ENCODE measurements around the gene DCUN1D3.

Gene DCUN1D3

GRCh38 chr16:20918486-20919239 lies 18.5 kb upstream of the DCUN1D3 start:
- DNase-seq (ENCODE audit: low spot score): no peak

- DNase-seq (ENCODE audit: low spot score): no peak
Measured at GRCh38 chr16:20916942-20917341, 16.8 kb upstream of the DCUN1D3 start.

DNA sequence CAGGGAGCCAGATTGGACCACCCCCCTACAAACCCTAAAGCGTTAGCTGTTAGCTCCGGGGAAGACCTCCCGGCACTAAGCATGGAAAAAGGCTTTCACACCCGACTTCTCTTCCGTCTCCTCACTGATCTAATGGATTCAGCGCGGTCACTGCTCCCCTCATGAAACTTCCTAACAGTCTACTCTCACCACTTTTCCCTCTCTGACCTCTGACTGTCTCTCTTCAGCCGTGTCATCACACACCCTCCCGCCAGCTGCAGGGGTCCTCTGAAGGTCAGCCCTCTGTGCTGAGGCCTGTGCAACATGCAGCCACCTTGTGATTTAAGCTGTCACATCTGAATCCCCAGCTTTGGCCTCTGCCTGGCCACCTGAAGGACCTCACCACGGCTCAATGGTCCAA lies 16.1 kb upstream of the DCUN1D3 start:
- DNase-seq (ENCODE audit: low spot score): no peak

DNA sequence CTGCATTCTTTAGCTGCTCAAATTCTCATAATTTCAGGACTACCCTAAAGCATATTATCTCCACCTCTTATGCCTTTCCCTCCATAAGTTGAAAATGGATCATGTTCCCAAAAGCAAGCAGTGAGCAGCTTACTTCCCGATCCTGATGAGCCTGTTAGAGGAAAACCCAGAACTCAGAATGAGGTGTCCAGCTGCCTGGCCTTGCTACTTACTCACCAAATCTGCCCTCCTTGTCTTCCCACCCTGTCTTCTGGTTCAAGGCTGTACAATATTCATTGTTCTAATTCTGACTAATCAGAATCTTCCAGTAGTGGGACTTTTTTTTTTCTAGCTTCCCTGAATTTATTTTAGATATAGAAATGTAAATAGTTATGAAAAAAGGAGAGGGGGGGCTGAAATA lies 11.2 kb upstream of the DCUN1D3 start:
- DNase-seq (ENCODE audit: low spot score): no peak

GRCh38 chr16:20910781-20911321 lies 10.7 kb upstream of the DCUN1D3 start:
- DNase-seq (ENCODE audit: low spot score): no peak

GRCh38 chr16:20906341-20907255 lies 6.4 kb upstream of the DCUN1D3 start:
- DNase-seq (ENCODE audit: low spot score): no peak

DNA sequence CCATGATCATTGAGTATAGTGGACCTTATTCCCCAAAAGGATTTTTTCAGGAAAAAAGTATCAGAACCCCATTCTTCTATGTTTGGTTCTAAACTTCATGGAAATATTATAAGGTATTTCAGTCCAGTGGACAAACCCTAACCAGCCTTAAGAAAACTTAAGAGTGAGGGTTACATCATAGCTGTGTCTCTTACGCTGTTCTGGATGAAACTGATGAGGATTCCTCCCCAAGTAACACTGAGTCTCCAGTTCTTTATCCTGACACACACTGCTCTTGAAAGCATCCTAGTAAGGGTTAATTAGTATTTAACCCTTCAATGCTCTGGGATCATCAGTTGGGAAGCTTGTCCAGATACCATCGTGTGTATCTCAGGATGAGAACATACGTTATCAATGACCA lies 5.4 kb upstream of the DCUN1D3 start:
- no peak for DNase-seq (ENCODE audit: low spot score)

DNA sequence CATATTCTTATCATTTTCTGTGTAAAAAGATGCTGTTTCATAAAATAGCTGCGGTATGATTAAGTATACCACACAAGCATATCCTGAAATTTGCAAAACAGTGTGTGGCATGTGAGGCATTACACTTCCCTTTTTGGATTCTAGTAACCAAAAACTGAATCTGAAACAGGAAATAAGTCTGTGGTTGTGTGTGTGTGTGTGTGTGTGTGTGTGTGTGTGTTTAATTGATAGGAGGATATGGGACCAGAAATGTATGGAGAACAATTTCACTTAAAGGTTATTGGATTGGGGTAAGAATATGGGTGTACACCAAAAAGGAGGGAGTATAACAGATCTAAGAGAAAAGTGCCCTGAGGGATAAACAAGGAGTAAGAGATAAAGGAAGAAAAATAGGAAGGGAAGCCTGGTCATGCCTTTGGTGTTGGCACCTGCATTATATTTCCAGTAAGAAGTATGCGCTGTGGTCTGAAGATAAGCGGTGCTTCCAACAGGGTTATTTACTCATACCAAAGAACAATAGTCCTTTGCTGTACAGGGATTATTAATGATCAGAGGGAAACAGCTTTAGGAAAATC lies 4.4 kb upstream of the DCUN1D3 start:
- peak; percentile 20 for DNase-seq (ENCODE audit: low spot score)

- DNase-seq (ENCODE audit: low spot score): no peak
Measured at GRCh38 chr16:20903899-20904506, 3.8 kb upstream of the DCUN1D3 start.

DNA sequence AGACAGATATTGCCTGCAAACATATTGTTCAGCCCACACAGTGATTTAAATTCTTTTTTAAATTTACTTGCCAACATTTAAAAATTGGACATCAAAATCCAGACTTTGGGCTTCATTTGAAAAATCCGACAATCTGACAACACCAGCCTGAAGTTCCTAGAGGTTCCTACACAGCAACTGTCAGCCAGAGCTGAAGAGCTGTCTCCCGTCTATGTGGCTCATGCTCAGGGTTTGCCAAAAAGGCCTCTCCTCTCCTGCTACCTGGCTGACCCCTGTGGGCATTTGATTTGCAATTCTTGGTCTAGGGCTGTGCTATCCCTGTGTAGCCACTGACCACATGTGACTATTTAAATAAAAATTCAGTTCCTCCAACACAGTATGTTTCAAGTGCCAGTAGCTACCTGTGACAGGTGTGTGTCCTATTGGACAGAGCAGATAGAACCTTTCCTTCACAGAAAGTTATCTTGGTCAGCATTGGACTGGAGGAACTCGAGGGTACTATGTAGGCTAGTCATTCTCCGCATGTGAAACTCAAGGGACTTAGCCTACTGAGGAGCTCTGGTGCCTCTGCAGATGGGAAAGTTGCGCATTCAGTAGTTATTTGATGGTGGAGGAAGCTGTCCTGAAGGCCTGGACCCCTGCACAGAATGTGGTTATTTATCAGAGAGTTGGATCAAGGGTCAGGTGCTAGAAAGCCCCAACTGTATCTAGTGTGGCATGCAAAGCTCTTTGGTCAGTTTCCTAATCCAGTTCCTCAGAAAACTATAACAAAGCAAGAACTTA lies 3.1 kb upstream of the DCUN1D3 start:
- DNase-seq (ENCODE audit: low spot score): peak; percentile 5

DNA sequence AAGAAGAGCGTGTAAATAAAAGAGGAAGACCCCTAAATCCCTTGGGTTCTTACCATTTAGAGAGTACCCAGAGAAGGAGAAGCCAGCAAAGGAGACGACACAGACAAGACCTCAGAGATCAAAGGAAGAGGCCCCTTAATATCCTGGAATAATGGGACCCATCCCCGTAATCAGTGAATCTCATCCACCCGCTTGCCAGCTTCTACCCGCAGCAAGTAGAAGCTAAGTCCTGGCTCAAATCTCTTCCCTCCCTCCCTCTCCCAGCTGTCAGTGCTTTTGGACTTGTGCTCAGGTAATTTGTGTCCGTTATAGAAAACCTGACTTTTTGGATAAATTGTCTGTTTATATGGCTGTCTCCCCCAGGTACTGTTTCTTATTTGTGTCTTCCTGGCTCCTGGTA lies 2.3 kb upstream of the DCUN1D3 start:
- DNase-seq (ENCODE audit: low spot score): no peak

DNA sequence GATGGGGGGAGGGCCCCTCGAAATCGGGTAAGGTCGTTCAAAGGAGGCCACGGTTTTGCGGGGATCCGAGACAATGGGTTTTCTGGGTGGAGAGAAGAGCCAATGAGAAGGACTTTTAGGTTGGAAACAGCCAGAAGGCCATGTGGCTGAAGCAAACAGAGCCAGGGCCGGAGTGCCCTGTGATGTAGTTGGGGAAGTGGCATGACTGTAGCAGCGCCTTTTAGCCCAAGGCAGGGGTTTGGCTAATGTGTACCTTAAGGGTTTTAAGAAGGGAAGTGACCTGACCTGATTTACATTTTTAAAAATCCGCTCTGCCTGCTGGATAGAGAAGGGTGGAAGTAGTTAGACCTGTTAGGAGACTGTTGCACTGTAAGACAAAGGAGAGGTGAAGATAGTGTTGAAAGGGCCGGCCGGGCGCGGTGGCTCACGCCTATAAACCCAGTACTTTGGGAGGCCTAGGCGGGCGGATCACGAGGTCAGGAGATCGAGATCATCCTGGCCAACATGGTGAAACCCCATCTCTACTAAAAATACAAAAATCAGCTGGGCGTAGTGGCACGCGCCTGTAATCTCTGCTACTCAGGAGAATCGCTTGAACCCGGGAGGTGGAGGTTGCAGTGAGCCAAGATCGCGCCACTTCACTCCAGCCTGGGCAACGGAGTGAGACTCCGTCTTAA lies 1.4 kb upstream of the DCUN1D3 start:
- DNase-seq (ENCODE audit: low spot score): peak; percentile 49

- no peak for DNase-seq (ENCODE audit: low spot score)
Measured at GRCh38 chr16:20901068-20901435, 894 bp upstream of the DCUN1D3 start.

DNA sequence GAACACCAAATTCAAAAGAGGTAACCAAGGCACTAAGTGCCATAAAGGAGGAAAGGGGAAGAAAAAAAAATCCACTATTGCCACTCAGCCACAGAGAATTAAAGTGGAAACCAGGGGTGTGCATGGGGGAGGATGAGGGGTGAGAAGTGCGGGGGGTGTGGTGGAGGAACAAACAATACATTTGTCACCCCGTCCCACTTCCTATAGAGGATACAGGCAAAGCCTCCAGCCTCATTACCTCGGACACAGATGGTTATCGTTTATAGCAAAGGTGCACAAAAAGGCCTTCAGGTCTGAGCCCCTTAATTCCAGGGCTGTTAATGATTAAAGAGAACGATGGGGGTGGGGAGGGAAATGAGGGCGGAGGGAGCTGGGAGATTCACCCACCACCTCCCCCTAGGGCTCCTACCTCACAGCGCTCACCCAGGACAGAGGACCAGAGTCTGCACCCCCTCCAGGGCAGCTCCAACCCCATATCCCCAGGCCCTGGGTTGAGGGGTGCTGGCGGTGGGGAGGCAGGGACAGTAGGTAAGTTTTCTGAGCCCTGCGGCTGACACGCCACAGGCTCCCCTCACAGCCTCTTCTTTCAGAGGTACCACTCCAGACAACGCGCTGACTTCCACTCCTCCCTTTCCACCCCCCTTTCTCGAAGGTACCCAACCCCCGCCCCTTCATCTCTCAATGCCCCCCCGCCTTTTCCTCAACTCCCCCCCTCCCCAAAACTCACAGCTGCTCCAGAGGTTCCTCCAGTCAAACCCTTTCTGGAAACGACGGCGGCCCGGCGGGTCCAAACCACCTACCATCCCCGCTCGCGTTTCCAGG lies 470 bp downstream of the DCUN1D3 start:
- DNase-seq (ENCODE audit: low spot score): no peak

DNA sequence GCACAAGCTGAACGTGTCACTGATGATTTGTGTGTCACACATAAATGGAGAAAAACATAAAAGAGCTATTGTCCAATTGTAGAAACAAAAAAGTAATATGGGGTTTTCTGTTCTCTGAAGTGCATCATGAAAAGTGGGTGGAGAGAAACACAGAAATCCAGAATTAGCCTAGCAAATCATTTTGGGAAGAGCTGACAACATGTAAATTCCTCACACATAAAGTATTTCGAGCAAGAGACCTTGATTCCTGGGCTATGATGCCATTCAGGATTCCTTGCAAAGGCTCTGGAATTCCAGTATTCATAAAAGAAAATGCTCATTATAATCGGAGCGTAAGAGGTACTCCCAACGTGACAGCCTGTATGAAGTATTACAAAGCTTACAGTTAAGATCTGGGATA lies 1.1 kb downstream of the DCUN1D3 start:
- no peak for DNase-seq (ENCODE audit: low spot score)

DNA sequence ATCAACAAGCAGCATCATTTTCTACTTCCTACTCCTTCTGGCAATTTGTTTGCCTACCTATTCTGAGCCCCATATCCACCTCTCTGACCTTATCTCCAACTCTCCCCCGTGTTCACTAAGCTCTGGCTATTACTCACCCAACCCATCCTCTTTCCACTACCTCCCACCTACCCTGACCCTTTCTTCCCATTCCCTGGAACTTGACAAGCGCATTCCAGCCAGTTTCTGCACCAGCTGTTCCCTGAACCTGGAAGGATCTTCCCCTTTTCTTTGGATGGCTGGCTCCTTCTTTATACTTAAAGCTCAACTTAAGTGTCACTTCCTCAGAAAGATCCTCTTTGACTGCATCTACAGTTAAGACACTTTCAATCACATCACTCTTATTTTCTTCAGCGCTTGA lies 2.2 kb downstream of the DCUN1D3 start:
- DNase-seq (ENCODE audit: low spot score): no peak

DNA sequence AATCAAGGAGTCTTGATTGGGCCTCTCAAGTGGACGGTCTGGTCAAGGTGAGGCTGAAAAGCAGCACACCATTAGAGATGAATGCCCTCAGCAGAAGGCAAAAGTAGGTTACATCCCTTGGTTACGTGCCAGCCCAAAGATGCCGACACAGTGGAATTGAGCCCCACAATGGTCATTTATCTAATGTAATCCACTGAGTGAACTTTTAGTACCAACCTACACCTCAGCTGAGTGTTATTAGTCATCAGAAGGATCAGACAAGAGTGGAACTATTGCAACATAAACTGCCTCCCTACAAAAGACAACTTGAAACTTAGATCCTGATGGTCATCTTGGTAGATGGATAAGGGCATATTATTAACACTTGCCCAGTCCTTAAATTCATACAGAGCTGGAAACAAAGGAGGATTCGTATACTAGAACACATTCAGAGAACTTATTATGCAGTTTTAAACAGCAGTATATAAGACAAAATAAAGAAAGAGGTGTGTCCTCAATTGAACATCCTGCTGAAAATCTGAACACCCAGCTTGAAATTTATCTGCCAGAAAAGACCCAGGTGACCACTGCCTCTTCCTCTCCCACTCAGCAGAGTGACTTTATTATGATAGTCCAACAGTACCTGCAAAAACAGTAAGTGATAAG lies 2.8 kb downstream of the DCUN1D3 start:
- DNase-seq (ENCODE audit: low spot score): no peak

DNA sequence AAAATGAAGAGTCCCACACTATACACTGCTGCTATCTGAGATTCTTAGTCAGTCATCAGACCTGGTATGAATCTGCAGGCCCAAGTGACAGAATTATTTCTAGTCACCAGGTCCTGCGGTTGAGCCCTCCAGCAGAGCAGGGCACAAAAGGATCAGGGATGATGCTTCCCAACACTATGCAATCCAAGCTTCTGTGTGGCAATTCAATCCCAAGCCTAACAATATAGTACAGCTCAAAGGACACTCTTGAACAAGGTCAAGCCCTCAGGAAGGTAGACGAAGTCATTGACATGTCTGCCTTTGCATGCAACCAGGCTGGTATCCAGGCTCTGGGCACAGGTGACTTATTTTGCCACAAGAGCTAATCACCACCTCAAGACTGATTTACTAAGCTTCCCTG lies 5.8 kb downstream of the DCUN1D3 start:
- no peak for DNase-seq (ENCODE audit: low spot score)

DNA sequence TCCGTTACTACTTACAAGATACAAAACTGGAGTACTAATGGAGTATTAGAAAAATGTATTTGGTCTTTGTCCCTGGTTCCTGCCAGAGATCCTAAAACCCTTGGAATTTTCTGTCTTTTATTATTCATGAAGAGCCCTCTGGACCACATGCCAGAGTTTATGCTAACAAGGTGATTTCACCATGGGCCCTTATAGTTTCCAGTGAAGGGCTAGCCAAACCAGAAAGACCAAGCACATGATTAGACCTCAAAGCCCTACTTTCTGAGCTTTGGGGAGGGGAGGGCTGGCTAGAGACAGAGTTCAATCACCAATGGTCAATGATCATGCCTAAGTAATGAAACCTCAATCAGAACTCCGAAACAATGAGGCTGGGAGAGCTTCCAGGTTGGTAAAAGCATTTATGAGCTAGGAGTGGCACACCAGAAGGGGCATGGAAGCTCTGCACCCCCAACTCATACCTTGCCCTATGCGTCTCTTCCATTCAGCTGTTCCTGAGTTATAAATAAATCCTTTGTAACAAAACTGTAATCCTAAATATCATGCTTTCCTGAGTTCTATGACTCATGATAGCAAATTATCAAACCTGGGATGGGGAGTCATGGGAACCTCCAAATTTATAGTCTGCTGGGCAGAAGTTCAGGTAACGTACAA lies 10.4 kb downstream of the DCUN1D3 start:
- DNase-seq (ENCODE audit: low spot score): no peak

All from Ammon's horn (tissue), 1 donor.